DMS 273 (cell line): ENCODE measurements around the gene SOX5.
"Not testable (repeated sequence)": the region's sequence is repeated elsewhere in the genome, so short reads cannot be mapped to it uniquely, and the experiment has no call there.

Source experiments
- DNase-seq: peaks from one replicate; lab custom pipeline; 2025; ENCODE audit not compliant: unreplicated experiment; lab: John Stamatoyannopoulos, UW

Gene SOX5

DNA sequence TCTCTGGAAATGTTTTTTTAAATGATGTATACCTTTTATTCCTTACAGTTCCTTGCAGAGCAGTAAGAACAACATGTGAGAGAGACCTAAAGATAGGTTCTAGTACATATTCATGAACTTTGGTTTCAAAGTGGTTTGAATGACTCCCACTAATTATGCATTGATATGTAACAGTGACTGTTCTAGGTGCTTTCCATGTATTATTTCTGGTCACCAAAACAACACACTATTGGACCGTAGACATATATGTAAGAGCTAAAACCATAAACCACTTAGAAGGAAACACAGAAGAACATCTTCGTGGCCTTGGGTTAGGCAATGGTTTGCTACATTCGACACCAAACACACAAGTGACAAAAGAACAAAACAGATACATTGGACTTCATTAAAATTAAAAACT, 37.9 kb downstream of the SOX5 start:
- DNase-seq = no peak

DNA sequence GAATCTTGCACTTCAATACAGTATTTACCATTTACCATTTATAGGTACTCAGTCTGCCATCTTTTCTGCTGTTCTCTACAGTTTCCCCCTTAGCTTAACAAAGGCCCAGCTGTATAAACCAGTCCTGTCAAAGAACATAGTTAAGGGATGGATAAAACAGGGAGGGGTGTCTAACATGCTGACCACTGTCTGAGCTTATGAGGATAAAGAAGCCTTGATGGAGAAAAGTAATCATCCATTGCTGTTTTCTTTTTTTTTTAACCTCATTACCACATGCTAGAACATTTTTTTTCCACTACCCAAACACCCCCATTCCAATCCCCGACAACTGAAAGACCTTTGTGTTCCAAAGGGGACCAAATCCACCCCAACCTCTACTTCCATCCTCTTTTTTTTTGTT, 39.9 kb downstream of the SOX5 start:
- DNase-seq = no peak

DNA sequence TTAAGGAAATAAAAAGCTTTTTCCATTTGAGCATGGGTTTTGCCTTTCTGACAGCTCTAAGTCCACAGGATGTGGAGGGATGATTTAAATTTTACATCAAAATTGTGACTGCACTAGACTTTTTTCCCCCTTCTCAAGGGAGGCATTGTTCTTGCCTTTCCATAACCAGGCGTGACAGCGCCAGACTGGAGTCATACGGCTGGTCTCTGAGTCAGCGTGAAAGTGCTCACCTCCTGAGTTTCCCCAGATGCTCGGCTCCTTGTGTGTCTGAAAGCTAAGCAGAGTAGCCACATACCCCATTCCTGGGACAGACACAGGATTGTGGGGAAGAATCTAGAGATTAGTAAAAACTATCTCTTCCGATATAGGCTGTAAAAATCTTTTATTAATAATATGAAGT, 43.1 kb downstream of the SOX5 start:
- DNase-seq = peak; percentile 23

DNA sequence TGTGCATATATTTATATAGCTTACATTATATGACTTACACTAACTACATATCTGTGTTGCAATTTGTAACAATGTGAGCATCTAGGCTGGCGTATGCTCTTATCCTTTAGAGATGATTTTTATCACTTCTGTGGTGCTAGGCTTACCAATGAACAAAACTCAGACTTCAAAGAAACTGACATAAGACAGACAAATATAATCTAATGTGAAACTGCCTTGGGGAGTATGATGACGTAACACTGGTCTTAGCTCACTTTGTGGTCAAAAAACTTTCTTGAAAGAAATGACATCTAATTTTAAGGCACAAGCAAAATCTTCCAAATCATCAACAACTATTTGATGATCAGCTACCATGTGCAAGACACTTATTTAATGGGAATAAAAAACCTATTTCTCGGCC, 50.0 kb downstream of the SOX5 start:
- no peak for DNase-seq

DNA sequence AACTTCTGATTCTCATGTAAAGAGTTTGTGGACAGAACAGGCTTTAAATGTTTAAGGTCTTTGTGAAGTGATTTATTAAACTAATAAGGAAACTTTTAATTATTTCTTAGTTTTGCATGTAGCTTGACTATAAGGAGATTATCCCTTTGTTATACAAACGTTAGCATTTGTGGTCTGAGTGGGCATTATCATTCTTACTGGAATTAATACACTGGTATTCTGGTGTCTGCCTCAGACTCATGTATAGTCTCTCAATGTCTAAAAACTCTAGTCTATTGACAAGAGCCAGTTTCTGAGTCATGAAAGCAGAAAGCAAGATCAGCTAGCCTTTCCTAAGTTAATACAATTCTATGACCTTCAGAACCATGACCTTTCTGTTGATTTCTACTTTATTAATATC, 51.3 kb downstream of the SOX5 start:
- DNase-seq = no peak

DNA sequence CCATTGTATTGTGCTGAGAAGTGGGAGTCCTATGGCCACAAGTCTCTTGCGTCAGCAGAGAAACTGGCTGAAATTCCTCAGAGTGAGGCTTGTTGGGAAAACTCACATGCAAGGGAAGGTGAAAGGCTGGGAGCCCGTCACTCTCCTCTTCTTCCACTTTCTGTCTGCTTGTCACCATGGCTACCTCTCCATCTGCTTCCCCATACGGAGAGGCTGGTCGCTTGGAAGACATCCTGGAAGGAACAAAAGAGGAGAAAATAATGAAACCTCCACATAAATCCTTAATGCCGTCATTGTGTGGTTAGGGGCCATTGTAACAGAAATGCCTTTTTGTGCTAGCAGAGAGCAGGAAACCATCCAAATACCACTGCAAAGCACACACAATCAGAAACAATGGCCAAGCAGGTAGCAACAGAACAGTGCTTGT, 53.7 kb downstream of the SOX5 start:
- DNase-seq = peak; percentile 47

DNA sequence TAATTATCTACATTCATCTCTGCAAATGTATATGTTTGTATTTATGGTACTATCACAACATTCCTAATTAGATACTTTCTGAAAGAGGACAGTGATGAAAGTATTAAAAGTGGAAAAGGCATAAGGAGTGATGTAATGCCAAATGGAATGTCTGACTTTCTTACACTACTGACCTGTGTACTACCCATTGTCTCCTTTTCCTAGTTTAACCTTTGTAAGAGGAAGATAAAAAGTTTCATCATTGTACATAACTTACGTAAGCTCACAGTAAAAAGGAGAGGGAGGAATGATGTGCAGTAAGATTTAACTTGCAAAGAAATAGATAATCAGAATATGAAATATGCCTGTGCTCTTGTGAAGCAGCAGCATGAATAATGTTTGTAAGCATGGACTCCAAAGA, 55.9 kb downstream of the SOX5 start:
- no peak for DNase-seq

DNA sequence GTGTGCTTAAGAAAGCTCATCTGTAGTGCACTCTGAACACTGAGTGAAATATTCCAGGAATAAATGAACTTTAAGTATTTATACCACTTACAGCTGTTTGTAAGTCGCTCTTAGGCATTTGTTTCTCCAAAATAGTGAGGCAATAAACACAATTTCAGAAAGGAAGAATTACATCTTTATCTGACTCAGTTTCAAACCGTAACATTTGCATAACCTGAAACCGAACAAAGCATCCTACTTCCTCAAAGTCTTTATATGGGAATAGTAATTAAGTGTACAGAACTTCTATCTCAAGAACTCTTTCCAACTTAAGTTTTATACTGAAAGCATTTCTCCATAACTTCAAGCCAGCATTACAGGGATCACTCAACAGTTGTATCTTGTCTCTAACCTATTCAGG, 58.4 kb downstream of the SOX5 start:
- no peak for DNase-seq

DNA sequence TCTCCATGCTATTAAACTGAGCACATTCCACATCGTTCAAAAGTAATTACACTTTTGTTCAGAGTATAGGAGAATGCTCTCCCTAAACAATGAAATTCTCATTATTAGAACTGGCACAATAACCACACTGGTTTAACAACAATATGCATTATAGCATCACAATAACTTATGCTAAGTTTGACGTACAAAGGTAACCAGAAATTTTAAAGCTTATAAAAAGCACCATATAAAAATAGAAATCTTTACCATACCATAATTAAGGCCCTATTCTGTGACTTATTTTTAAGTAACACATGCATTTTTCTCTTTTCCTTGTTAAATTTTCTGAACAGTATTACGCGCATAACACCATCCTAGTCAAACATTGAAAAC, 60.4 kb downstream of the SOX5 start:
- DNase-seq = no peak

DNA sequence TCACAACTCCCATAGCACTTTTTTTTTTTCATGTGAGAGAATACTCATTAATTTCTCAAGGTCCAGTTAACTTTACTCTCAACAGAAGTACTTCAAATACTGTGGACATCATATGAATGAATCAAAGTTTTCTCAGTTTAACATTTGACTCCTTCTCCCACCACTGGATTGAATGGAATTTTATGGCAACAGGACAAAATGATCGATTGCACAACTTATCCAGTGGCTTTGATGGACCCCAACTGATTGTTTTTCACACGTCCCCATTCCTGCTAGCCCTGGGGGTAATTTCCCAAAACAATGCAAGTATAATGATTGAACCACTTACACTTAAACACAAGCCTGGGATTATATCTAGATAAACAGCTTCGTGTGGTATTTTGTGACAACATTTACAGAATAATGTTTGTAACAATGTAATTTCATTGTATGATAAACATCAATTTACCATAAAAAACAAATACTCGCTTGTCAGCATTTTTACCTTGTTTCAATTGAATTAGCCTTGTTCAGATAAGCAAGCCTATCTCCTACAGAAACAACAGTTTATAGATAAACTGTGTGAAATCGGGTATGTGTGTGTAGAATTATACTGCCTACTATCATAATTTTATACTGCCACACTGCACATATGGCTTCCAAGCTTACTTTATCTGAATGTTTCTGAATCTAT, 60.9 kb downstream of the SOX5 start:
- DNase-seq = no peak

DNA sequence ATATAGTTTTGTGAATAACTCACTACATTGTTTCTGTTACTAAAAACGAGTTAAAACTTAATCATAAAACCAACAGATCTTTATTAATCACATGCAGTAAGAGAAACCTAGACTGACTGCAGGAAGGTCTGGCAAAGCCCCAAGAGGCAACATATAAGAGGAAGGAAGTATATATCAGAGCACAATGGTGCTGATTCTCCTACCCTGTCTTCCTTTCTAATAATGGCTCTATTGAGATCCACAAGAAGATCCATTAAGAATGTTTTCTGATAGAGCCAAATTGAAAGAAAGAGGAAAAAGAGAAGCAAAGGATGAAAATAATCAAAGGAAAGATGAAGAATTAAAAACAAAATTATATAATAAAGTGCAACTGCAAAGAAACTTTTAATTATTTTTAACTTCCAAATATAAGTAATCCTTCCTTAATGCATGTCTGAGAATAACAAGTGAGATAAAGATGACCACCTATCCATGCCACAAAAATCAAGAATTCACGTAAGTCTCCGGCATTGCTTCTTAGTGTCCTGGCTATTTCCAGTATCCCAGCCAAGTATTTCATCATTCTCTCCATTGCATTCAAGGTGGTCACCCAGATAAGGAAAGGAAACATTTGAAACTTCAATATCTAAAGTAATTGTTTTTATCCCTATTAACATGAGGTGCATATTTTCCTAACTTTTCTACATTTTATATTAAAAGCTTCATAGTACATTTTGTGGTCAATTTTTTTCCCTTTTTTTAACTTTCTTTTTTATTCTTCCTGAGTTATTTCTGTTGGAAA, 62.2 kb downstream of the SOX5 start:
- peak; percentile 5 for DNase-seq

DNA sequence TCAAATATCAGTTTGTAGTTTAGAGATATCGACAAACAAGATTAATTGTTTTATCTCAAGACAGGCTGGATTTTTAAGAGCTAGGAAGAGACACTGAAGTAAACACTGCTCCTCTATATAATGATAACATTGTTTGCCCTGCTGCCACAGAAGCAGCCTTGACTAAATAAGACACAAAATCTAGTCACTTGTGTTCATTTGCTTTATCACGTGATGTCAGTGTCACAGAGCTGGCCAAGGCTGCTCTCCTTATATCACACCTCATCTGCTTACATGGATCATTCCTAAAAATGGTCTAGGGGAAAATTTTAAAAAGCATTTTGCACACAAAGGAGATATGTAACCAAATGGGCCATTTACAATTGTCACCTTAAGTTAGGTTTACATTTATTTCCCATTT, 64.1 kb downstream of the SOX5 start:
- DNase-seq = no peak

DNA sequence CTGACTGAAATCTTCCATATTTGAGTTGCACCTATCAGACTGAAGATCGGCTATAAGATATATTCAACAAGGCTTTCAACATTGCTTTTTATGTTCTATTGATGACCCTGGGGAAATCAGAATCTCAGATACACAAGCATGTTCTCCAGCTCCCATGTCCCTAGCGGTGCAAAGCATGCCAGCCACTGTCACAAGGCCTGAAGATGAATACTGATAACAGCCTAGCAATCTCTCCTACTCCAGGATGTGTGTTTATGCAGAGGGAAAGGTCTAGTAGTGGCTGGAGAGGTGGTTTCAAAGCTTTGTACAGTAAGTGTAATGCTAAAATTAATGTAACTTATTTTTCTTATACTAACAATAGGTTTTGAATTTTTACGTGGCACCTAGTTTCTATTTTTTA, 64.6 kb downstream of the SOX5 start:
- DNase-seq = no peak

DNA sequence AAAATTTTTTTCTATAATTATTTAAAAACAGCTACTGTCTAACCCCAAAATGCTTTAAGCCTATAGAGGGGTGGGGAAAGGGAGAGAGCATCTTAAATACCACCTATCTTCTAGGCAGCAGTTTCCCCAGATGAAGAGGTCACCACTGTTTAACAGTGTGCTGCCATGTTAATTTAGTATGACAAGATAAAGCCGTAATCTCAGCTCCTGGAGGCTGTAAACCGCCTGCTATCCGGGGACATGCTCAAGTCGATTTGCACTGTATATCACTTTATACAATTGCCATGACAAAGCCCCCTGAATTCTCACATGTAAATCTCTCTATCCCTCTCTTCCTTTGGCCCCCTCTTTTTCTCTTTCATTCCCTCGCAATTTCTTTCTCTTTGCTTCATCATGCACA, 68.5 kb downstream of the SOX5 start:
- no peak for DNase-seq

DNA sequence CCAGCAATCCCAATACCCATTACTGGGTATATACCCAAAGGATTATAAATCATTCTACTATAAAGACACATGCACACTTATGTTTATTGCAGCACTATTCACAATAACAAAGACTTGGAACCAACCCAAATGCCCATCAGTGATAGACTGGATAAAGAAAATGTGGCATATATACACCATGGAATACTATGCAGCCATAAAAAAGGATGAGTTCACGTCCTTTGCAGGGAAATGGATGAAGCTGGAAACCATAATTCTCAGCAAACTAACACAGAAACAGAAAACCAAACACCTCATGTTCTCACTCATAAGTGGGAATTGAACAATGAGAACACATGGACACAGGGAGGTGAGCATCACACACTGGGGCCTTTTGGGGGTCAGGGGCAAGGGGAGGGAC, 72.9 kb downstream of the SOX5 start:
- not testable (repeated sequence) for DNase-seq

DNA sequence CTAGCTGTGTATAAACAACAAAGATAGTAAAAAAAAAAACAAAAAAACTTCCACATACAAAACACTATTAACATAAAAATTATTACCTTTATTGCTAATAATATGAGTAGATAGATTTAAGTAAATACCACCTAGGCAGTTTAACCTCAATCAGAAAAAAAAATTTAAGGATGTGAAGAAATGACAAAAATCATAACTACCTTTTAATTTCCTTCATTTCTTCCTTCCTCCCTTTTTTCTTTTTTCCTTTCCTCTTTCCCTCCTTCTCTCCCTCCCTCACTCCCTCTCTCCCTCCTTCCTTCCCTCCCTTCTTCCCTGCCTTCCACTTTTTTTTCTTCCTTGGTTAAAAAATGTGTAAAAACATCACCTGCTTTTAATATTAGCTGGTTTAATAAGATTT, 81.7 kb downstream of the SOX5 start:
- DNase-seq = no peak

DNA sequence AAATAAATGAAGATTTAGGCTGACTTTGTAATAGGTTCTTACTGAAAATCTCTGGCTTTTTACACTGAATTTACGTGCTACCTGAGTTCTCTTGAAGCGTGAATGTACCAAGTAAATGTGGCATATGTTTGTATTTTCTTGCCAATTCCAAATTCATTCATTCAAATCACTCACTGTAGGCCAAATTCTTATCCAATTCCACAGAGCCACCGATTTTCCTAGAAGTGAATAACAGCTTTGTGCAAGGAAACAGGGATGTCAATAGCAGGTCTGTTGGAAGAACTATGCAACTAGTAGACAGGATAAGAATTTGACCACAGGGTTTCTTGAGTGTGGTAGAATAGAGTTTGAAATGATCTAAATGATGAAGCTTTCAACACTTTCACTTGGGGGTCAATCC, 86.8 kb downstream of the SOX5 start:
- DNase-seq = no peak

DNA sequence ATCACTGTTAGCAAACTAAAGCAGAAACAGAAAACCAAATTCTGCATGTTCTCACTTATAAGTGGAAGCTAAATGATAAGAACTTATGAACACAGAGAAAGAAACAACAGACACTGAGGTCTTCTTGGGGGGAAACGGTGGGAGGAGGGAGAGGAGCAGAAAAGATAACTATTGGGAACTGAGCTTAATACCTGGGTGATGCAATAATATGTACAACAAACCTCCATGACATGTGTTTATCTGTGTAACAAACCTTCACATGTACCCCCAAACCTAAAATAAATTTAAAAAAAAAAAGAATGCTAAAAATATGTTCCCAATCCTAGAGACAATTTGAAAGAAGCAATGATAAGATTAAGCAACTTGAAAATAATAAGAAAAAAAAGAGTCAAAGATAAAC, 89.5 kb downstream of the SOX5 start:
- no peak for DNase-seq

DNA sequence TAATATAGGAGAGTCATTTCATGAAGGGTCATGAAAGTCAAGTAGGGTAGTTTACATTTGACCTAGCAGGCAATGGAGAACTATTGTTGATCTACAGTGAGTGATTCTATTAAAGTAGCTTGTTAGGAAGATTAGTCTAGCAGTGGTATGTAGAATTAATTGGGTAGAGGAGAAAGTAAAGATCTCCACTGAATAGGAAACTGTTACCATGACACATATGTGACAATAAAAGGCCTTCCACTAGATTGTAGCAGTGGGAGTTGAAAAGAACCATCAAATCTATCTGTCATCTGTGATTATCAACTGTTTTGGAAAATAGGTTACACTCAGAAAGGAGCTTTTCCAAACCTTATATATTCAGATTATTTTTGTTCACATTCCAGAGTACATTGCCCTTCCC, 92.3 kb downstream of the SOX5 start:
- DNase-seq = no peak

DNA sequence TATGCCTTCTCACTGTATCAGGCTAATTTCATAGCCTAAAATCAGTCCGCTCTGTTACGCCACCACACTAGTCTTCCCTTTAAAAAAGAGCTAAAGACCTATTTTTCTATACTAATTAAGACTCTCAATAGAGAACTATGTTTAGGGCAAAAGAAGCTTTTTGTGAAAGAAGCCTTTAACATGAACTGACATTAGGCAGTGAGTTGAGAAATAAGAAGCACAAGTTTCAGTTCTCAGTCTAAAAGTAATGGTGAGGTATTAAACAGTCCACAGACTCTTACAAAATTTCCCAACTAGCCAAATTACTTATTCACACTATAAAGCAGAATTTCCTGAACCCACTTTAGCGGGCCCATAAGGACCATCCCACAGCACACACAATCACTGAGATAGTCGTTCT, 93.7 kb downstream of the SOX5 start:
- DNase-seq = no peak

DNA sequence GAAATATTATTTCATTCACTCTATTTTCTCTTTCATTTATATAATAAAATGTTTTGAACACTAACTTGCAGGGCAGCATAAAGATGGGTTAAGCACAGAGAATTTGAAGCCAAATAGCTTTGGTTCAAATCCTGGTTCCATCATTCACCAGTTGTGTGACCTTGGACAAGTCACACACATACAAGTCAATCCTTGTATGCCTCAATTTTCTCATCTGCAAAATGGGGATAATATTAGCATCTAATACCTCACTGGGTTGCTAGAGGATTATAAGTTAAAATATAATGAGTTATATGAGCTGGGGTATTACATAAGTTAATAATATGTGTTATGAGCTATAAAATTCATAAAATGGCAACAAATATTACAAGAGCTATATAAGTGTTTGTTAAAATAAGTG, 94.9 kb downstream of the SOX5 start:
- no peak for DNase-seq

DNA sequence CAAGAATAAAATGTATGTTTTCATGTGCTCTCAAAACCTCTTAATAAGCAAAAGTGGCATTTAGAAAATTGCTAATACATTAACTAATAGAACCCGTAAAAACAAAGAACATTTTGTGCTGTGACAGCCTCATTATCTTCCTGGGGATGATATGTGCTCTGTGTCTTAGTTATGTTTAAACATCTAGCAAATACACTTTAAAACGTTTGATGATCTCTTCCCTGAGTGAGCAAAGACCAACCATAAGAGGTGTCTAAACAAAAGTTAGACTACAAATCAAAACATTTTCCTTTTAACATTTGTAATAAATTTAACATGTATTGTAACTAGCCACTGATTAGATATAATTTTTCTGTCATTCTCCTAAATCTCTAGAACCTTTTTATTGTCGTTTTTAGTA, 95.8 kb downstream of the SOX5 start:
- no peak for DNase-seq

DNA sequence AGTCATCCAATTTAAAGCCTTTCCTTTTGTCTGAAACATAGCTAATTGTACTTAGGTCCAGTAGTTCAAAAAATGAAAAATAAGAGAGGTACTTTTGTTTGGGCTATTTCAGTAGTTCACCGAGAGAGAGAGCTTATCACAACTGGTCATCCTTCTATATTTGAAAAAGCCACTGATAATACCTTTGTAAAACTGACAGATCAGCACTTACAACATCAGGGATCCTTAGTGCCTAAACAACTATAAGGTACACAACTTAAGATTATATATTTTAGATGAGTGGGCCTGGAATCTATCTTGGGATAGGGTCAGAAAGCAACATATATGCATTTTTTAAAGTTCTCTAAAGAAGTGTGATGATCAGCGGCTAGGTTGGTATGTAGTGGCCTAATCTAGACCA, 97.9 kb downstream of the SOX5 start:
- no peak for DNase-seq
